ENCODE results near the gene PKNOX2.

Gene PKNOX2

GRCh38 chr11:125174686-125175085 is 10.1 kb downstream of the PKNOX2 start:
- no peak for DNase-seq

- no peak for DNase-seq
These were observed 10.6 kb downstream of the PKNOX2 start for GRCh38 chr11:125175166-125175565.

GRCh38 chr11:125175896-125176575 is 11.5 kb downstream of the PKNOX2 start:
- no peak for DNase-seq

GRCh38 chr11:125176866-125177265 is 12.3 kb downstream of the PKNOX2 start:
- no peak for DNase-seq

GRCh38 chr11:125177543-125177942 is 13.0 kb downstream of the PKNOX2 start:
- no peak for DNase-seq

GRCh38 chr11:125179346-125179745 is 14.8 kb downstream of the PKNOX2 start:
- DNase-seq = no peak

- DNase-seq = no peak
These were observed 15.3 kb downstream of the PKNOX2 start for GRCh38 chr11:125179895-125180294.

- no peak for DNase-seq
These were observed 16.1 kb downstream of the PKNOX2 start for GRCh38 chr11:125180413-125181305.

GRCh38 chr11:125182573-125182972 is 18.0 kb downstream of the PKNOX2 start:
- no peak for DNase-seq

- no peak for DNase-seq
These were observed 19.1 kb downstream of the PKNOX2 start for GRCh38 chr11:125183641-125184040.

- no peak for DNase-seq
These were observed 23.5 kb downstream of the PKNOX2 start for GRCh38 chr11:125188021-125188420.

GRCh38 chr11:125190566-125190965 is 26.0 kb downstream of the PKNOX2 start:
- no peak for DNase-seq

GRCh38 chr11:125192183-125192582 is 27.6 kb downstream of the PKNOX2 start:
- DNase-seq = no peak

- DNase-seq = no peak
These were observed 28.3 kb downstream of the PKNOX2 start for GRCh38 chr11:125192717-125193415.

GRCh38 chr11:125193416-125193726 is 28.8 kb downstream of the PKNOX2 start:
- no peak for DNase-seq

- no peak for DNase-seq
These were observed 29.3 kb downstream of the PKNOX2 start for GRCh38 chr11:125193841-125194240.

- no peak for DNase-seq
These were observed 35.4 kb downstream of the PKNOX2 start for GRCh38 chr11:125199915-125200314.

GRCh38 chr11:125200441-125200840 is 35.9 kb downstream of the PKNOX2 start:
- no peak for DNase-seq

GRCh38 chr11:125201525-125202141 is 37.1 kb downstream of the PKNOX2 start:
- no peak for DNase-seq

- DNase-seq = no peak
These were observed 37.9 kb downstream of the PKNOX2 start for GRCh38 chr11:125202362-125202880.

- DNase-seq = no peak
These were observed 38.4 kb downstream of the PKNOX2 start for GRCh38 chr11:125202977-125203376.

GRCh38 chr11:125207866-125208425 is 43.4 kb downstream of the PKNOX2 start:
- no peak for DNase-seq

- DNase-seq = no peak
These were observed 45.5 kb downstream of the PKNOX2 start for GRCh38 chr11:125210066-125210465.
